KMS-11 (cell line): ENCODE results near the gene PM20D1.
A peak's percentile ranks its signal among the peaks of the same experiment; 100 is the strongest.
"Not testable (repeated sequence)": the region's sequence is repeated elsewhere in the genome, so short reads cannot be mapped to it uniquely, and the experiment has no call there.

Experiments used
- H2AFZ ChIP-seq: fragments of 200-600 bp; sonication (generic); 2 replicates; pipeline ENCODE4 v1.6.1; 2016; ENCODE audit warnings: antibody characterized with exemption, mixed run types, low read depth
- H3K27ac ChIP-seq: fragments of 200-600 bp; sonication (generic); 2 replicates; pipeline ENCODE4 v1.6.1; 2016; ENCODE audit warnings: mild to moderate bottlenecking, mixed run types
- H3K27me3 ChIP-seq: fragments of 200-600 bp; sonication (generic); 2 replicates; pipeline ENCODE4 v1.6.1; 2017; ENCODE audit warnings: mild to moderate bottlenecking, low read depth, mixed run types, moderate library complexity; ENCODE audit not compliant: insufficient read depth
- H3K36me3 ChIP-seq: fragments of 200-600 bp; sonication (generic); 2 replicates; pipeline ENCODE4 v1.6.1; 2017; ENCODE audit warnings: mild to moderate bottlenecking, mixed run types; ENCODE audit not compliant: insufficient read depth
- H3K4me1 ChIP-seq: fragments of 200-600 bp; sonication (generic); 2 replicates; pipeline ENCODE4 v1.6.1; 2016; ENCODE audit warnings: mild to moderate bottlenecking, low read depth, mixed run types; ENCODE audit not compliant: poor library complexity, severe bottlenecking
- H3K4me2 ChIP-seq: fragments of 200-600 bp; sonication (generic); 2 replicates; pipeline ENCODE4 v1.7.0; 2016; ENCODE audit warnings: mild to moderate bottlenecking, mixed run types
- H3K4me3 ChIP-seq: fragments of 200-600 bp; sonication (generic); IDR thresholded peaks from 2 replicates; pipeline ENCODE4 v1.6.1; 2017; ENCODE audit warnings: low read depth, low read length, mixed read lengths; ENCODE audit not compliant: insufficient read depth
- H3K79me2 ChIP-seq: fragments of 200-600 bp; sonication (generic); 2 replicates; pipeline ENCODE4 v1.6.1; 2016; ENCODE audit warnings: low read depth, mixed run types; ENCODE audit not compliant: insufficient read depth
- H3K9ac ChIP-seq: fragments of 200-600 bp; sonication (generic); 2 replicates; pipeline ENCODE4 v1.6.1; 2016; ENCODE audit warnings: mild to moderate bottlenecking, mixed run types
- H4K20me1 ChIP-seq: fragments of 200-600 bp; sonication (generic); 2 replicates; pipeline ENCODE4 v1.6.1; 2016; ENCODE audit warnings: mild to moderate bottlenecking, mixed run types; ENCODE audit not compliant: insufficient read depth
- TF ChIP-seq, protein P1 (sequence below): fragments of 200-600 bp; sonication (generic); conservative IDR thresholded peaks from 2 replicates; pipeline ENCODE4 v1.6.1; 2017; ENCODE audit warnings: low read depth, mild to moderate bottlenecking, antibody characterized with exemption, low read length, moderate library complexity, mixed read lengths

Gene PM20D1

DNA sequence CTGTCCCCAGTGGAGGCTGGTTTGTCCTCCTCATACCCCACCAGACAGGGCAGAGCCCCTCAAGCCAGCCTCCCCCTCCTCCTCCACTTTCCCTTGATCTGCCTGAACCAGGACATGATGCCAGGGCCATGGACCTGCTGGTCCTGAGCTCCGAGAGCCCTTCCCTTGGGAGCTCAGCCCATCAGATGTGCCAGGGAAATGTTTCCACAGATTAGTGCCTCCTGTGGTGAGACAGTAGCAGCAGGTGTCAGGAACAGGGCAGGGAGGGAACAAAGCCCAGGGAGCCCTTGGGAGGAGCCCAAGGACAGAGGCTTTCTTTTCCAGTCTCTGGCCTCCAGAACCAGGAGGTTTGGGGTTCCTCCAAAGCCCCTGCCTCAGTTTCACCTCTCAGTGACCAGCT lies 22.3 kb downstream of the PM20D1 start:
- no peak overlapping the region for H2AFZ ChIP-seq
- H3K79me2 ChIP-seq: no peaks in the 10 kb centered on the region
- H3K9ac ChIP-seq: no peak overlapping the region
- H3K27me3 ChIP-seq: no peaks in the 10 kb centered on the region
- H3K4me3 ChIP-seq: no peak overlapping the region
- H3K27ac ChIP-seq: no peak overlapping the region
- no peak overlapping the region for H3K4me2 ChIP-seq
- peaks cover 62% of the 10 kb centered on the region for H3K4me1 ChIP-seq
- no peaks in the 10 kb centered on the region for H3K36me3 ChIP-seq
- TF ChIP-seq, protein P1, sequence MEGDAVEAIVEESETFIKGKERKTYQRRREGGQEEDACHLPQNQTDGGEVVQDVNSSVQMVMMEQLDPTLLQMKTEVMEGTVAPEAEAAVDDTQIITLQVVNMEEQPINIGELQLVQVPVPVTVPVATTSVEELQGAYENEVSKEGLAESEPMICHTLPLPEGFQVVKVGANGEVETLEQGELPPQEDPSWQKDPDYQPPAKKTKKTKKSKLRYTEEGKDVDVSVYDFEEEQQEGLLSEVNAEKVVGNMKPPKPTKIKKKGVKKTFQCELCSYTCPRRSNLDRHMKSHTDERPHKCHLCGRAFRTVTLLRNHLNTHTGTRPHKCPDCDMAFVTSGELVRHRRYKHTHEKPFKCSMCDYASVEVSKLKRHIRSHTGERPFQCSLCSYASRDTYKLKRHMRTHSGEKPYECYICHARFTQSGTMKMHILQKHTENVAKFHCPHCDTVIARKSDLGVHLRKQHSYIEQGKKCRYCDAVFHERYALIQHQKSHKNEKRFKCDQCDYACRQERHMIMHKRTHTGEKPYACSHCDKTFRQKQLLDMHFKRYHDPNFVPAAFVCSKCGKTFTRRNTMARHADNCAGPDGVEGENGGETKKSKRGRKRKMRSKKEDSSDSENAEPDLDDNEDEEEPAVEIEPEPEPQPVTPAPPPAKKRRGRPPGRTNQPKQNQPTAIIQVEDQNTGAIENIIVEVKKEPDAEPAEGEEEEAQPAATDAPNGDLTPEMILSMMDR: no peak
- H4K20me1 ChIP-seq: no peaks in the 10 kb centered on the region

DNA sequence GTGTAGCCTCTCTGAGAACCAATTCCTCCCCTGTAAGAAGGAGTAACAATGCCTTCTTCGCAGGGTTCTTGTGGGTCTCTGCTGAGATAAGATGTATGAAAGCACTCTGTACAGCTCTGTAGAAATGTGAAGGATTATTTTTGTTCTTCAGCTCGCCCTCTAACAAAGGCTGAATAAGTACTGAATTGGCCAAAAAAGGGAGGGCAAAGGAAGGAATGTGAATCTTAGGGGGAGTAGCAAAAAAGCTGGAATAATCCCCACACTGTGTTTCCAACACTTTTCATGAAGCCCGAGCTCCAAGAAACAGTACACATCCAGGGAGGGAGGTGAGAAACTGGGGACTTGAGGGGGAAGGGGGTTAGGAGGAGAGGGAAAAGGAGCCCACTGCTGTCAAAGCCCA lies 22.9 kb downstream of the PM20D1 start:
- Histone ChIP-seq H3K4me1 (peaks cover 67% of the 10 kb centered on the region), H3K9ac (no peak overlapping the region), H3K27ac (peak overlapping the region; percentile 6; the same call in 1 of the 2 replicates), H2AFZ (no peak overlapping the region), H3K4me3 (peak overlapping the region; percentile 59), H4K20me1 (no peaks in the 10 kb centered on the region), H3K79me2 (no peaks in the 10 kb centered on the region), H3K36me3 (no peaks in the 10 kb centered on the region), H3K4me2 (peak overlapping the region; percentile 38), H3K27me3 (no peaks in the 10 kb centered on the region)
- TF ChIP-seq, protein P1: no peak

DNA sequence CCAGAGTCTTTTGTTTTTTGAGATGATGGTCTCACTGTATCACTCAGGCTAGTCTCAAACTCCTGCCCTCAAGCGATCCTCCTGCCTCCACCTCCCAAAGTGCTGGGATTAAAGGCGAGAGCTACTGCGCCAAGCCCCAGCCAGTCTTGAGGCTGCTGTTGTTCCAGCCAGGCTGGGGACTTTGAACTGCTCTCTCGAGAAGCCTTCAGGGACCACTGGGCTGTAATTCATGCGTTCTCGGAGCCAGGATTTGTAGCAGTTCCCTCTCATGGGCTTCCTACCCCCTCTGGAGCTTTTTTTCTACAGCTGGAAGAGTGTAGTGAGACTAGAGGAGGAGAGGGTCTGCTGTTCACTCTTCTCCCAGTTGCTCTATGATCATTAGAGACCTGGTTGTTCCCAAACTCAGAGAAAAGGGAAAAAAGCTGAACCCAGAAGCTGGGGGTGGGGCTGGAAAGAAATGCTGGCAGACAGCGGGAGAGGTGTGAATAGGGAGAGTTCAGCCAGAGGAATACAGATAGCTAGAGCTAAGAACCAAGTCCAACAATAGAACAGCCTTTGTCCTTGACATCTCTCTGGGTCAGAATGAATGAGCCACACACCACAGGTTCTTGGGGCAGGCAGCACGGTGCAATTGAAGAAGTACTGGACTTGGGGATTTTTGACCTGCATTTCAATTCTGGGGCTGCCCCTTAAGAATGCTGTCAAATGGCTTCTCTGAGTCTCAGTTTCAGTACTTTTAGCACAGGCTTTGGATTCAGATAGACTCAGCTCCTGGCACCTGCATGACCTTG lies 23.7 kb downstream of the PM20D1 start:
- Histone ChIP-seq H3K79me2 (no peaks in the 10 kb centered on the region), H3K27ac (peak overlapping the region; percentile 6; the same call in 1 of the 2 replicates)

DNA sequence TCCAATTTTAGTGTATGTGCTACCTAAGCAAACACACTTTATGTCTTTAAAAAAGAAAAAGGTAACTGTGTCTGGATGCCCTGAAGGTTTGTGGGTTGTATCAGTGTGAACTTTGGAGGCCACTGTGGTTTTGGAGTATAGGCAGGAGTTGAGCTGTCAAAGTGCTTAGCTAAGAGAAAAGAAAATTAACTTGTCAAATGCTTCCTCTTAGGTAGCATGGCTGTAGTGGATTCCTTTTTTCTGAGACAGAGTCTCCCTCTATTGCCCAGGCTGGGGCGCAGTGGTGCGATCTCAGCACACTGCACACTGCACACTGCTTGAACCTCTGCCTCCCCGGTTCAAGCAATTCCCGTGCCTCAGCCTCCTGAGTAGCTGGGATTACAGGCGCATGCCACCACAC lies 25.8 kb downstream of the PM20D1 start:
- Histone ChIP-seq H2AFZ (no peak overlapping the region), H3K27me3 (no peaks in the 10 kb centered on the region), H3K27ac (no peak overlapping the region), H3K9ac (no peak overlapping the region), H3K79me2 (no peaks in the 10 kb centered on the region), H3K4me3 (no peak overlapping the region), H4K20me1 (no peaks in the 10 kb centered on the region), H3K36me3 (no peaks in the 10 kb centered on the region), H3K4me2 (peak overlapping the region; percentile 39; the same call in 1 of the 2 replicates), H3K4me1 (peaks cover 67% of the 10 kb centered on the region)
- TF ChIP-seq, protein P1: no peak

More for the DNA sequence above, 23.7 kb downstream of the PM20D1 start:
- H3K4me2 ChIP-seq: peak overlapping the region; percentile 38
- no peaks in the 10 kb centered on the region for H3K36me3 ChIP-seq
- TF ChIP-seq, protein P1: no peak
- H3K9ac ChIP-seq: no peak overlapping the region; the same call in 1 of the 2 replicates
- no peak overlapping the region for H2AFZ ChIP-seq
- H3K4me3 ChIP-seq: peak overlapping the region; percentile 59
- H3K27me3 ChIP-seq: no peaks in the 10 kb centered on the region
- no peaks in the 10 kb centered on the region for H4K20me1 ChIP-seq
- peaks cover 67% of the 10 kb centered on the region for H3K4me1 ChIP-seq

DNA sequence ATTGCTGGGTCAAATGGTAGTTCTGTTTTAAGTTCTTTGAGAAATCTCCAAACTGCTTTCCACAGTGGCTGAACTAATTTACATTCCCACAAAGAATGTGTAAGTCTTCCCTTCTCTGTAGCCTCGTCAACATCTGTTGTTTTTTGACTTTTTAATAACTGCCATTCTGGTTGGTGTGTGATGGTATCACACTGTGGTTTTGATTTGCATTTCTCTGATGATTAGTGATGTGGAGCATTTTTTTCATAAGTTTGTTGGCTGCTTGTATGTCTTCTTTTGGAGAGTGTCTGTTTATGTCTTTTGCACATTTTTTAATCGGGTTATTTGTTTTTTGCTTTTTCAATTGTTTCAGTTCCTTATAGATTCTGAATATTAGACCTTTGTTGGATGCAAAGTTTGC lies 26.7 kb downstream of the PM20D1 start:
- H3K4me2 ChIP-seq: peak overlapping the region; percentile 39
- H3K9ac ChIP-seq, H3K27me3 ChIP-seq, H2AFZ ChIP-seq, H3K4me3 ChIP-seq, H3K79me2 ChIP-seq, H3K36me3 ChIP-seq, H4K20me1 ChIP-seq: not testable (repeated sequence)
- H3K4me1 ChIP-seq: peaks cover 61% of the 10 kb centered on the region
- H3K27ac ChIP-seq: peak overlapping the region; percentile 17; the same call in 1 of the 2 replicates
